HG03439 (cell line): ENCODE data around the gene POLR2I.
"Not testable (repeated sequence)": the region's sequence is repeated elsewhere in the genome, so short reads cannot be mapped to it uniquely, and the experiment has no call there.

Experiments used
- ATAC-seq: cut with Tn5 transposase; IDR thresholded peaks from one replicate; pipeline ENCODE4 v1.9.1; 2021; ENCODE audit warnings: mild to moderate bottlenecking, moderate library complexity; ENCODE audit not compliant: unreplicated experiment

POLR2I gene

GRCh38 chr19:36101550-36102327 is 12.9 kb downstream of the POLR2I start:
- ATAC-seq = no peak

GRCh38 chr19:36100476-36100875 is 14.2 kb downstream of the POLR2I start:
- ATAC-seq = no peak

DNA sequence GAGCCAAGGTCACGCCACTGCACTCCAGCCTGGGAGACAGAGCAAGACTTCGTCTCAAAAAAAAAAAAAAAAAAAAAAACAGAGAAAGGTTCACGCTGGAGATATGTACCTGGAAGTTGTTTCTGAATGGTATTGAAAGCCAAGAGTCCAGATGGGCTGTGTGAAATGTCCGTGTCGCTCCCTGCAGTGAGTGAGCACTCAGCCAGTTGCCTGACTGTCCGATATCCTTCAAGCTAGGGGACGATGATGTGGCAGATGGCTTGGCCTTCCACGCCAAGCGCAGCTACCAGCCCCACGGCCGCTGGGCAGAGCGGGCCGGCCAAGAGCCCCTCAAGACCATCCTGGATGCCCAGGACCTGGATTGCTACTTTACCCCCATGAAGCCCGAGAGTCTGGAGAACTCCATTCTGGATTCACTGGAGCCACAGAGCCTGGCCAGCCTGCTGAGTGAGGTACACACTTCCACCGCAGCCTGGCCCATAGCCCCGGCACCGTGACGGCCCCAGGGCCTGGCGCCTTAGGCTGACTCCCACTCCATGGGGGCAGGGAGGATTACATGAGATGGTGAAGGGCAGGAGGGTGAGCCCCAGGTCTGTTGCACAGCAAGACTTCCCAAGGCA is 15.4 kb downstream of the POLR2I start:
- ATAC-seq = no peak

DNA sequence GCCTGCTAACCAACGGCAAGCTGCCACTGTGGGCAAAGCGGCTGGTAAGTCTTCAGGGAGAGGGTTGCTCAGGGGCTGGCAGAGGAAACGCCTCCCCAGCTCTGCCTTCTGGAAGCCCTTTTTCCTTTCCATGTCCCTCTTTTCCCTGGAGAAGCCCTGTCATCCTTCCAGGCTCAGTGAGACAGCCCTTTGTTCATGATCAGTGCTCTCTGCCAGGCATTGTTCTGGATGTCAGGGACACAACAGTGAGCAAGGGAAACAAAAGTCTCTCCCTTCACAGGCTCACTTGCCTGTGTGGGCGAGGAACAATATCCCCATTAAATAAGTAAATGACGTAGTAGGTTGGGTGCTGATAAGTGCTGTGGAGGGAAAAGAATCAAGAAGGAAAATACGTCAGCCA is 17.6 kb downstream of the POLR2I start:
- ATAC-seq = no peak

DNA sequence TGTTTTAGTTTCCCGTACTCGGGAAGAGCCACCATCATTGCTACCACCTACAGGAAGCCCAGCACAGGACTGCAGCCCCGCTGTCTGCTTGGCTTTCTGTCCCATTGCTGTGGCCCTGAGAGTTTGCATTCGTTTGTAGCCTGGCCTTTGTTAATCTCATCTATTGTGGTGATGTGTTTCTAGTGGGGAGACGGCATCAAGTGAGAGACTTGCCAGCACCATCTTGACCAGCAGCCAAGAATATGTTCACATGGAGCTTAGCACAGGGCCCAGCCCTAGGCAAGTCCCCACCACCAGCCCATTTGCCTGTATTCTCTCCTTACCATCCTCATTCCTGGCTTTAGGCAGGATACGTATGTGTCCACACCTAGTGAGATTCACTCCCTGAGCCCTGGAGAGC is 21.0 kb downstream of the POLR2I start:
- no peak for ATAC-seq

DNA sequence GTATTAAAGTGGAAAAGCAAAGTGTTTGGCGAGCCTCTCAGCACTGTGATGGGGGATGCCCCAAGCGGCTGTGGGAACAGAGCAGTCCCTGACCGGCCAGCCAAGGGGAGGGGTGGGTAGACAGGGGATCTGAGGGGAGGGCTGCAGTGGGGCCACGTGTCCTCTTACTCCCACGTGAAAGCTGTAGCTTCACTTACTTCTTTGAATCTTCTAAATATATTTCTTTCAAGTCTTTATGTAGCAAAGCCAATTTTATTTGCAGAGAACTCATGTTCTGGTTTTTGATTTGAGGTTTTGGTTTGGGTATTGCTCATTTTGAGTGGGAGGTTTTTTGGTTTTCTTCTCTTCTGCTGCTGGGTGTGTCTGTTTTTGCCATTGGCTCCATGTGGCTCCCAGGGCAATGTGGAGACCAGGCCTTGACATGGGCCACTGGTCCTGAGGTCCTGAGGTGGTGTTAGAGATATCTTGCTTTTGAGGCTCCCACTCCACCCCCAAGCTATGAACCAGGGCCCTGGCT is 21.5 kb downstream of the POLR2I start:
- no peak for ATAC-seq

- no peak for ATAC-seq
These were observed 22.1 kb downstream of the POLR2I start for GRCh38 chr19:36092566-36092965.

- no peak for ATAC-seq
These were observed 23.6 kb downstream of the POLR2I start for GRCh38 chr19:36090910-36091695.

GRCh38 chr19:36089847-36090246 is 24.8 kb downstream of the POLR2I start:
- ATAC-seq = no peak

GRCh38 chr19:36086326-36086725 is 28.3 kb downstream of the POLR2I start:
- no peak for ATAC-seq

DNA sequence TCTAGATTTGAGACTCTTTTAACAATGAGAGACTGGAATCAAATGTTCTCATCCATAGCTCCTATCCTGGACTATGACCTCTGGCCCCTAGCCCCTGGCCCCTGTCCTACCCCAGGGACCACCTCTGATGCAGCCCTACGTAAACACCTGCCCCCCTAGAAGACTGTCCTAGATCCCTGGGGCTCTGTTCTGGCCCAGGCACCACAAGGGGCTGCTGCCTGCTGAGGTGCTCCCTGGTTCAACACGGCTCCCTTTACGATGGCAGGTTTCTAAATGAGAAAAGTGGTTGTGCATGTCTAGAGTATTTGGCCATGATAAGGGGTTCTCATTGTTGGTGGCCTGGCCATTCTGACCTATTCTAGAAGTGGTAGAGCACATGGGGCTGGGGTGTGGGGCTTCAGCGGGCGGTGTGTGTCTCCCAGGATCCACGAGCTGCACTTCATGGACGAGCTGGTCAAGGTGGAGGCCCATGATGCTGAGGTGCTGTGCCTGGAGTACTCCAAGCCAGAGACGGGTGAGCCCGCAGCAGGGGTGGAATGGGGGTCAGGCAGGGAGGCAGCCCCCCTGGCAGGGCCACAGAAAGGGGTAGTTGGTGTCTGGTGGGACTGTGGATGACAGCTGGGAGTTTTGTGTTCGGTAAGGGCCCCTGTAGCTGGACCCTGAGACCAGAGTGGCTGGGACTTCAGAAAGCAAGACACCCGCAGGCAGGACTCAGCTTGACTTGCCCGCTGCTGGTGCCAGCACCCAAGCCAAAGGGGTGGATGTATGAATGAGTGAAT is 30.3 kb downstream of the POLR2I start:
- no peak for ATAC-seq

DNA sequence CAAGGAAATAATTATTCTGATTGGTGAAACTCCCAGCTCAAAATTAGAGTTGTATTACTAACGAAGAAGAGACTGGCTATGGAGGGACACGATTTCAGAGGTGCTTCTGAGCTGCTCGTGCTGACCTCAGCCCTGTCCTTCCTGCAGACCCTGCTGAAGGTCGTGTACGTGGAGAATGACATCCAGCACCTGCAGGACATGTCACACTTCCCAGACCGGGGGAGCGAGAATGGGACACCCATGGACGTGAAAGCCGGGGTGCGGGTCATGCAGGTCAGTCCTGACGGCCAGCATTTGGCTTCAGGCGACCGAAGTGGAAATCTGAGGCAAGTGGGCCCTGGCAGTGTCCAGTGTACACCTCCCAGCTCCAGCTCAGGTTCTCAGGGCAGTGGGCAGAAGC is 31.8 kb downstream of the POLR2I start:
- no peak for ATAC-seq

GRCh38 chr19:36081894-36082293 is 32.8 kb downstream of the POLR2I start:
- no peak for ATAC-seq

DNA sequence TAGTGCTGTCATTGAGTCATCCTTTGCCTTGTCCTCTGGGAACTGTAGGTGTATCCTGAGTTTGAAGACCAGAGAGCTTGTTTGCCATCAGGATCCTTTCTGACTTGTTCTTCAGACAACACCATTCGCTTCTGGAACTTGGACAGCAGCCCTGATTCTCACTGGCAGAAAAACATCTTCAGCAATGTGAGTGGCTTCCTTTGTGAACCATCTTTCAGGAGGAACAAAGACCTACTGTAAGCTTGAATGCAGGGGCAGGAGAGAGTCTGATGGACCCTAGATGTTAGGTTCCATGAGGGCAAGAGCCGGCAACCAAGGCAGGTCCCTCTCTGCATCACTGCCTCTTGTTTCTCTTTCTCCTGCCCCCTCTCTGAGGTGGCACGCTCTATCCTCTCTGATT is 33.3 kb downstream of the POLR2I start:
- no peak for ATAC-seq

GRCh38 chr19:36079389-36079945 is 35.2 kb downstream of the POLR2I start:
- ATAC-seq = no peak

GRCh38 chr19:36073121-36073876 is 41.4 kb downstream of the POLR2I start:
- ATAC-seq = no peak

GRCh38 chr19:36072081-36072480 is 42.6 kb downstream of the POLR2I start:
- no peak for ATAC-seq

GRCh38 chr19:36068810-36069499 is 45.7 kb downstream of the POLR2I start:
- not testable (repeated sequence) for ATAC-seq

DNA sequence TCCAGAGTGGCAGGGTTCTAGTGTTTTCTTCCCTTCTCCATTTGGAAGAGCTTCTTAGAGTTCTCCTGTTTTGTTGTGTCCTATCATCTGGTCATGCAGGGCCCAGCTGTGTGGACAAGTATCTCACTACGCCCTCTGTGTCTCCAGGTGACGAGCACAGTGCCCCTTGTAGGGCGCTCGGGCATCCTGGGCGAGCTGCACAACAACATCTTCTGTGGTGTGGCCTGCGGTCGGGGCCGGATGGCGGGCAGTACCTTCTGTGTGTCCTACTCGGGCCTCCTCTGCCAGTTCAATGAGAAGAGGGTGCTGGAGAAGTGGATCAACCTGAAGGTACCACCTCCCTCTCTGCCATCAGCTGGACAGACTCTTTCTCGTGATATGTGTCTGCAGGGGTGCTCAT is 47.0 kb downstream of the POLR2I start:
- ATAC-seq = no peak
